Trophoblast cell (in vitro differentiated cells and primary cell): ENCODE measurements around the gene NCK2.

Source experiments
- DNase-seq, 2 donors: peaks; one replicate each; pipeline ENCODE4 v3.0.0-alpha.2; 2016
- H2AFZ ChIP-seq: 2 replicates; pipeline ENCODE4 v1.6.1; 2013; ENCODE audit warnings: low read length, moderate library complexity, mild to moderate bottlenecking; ENCODE audit not compliant: insufficient read depth, poor library complexity
- H2AK5ac ChIP-seq: 2 replicates; pipeline ENCODE4 v1.6.1; 2013; ENCODE audit warnings: mild to moderate bottlenecking, low read length
- H2BK120ac ChIP-seq: 2 replicates; pipeline ENCODE4 v1.6.1; 2013; ENCODE audit warnings: low read length, mild to moderate bottlenecking, moderate library complexity; ENCODE audit not compliant: insufficient read depth, poor library complexity
- H2BK12ac ChIP-seq: 2 replicates; pipeline ENCODE4 v1.6.1; 2013; ENCODE audit warnings: mild to moderate bottlenecking, low read length, moderate library complexity
- H2BK5ac ChIP-seq: 2 replicates; pipeline ENCODE4 v1.6.1; 2013; ENCODE audit warnings: low read length, low read depth, moderate library complexity, mild to moderate bottlenecking; ENCODE audit not compliant: poor library complexity
- H3K14ac ChIP-seq: 2 replicates; pipeline ENCODE4 v1.6.1; 2013; ENCODE audit warnings: mild to moderate bottlenecking, low read length
- H3K18ac ChIP-seq: 2 replicates; pipeline ENCODE4 v1.6.1; 2013; ENCODE audit warnings: mild to moderate bottlenecking, low read length
- H3K23ac ChIP-seq: 2 replicates; pipeline ENCODE4 v1.6.1; 2013; ENCODE audit warnings: low read length
- H3K27ac ChIP-seq: 2 replicates; pipeline ENCODE4 v1.5.1; 2013; ENCODE audit warnings: low read depth, mild to moderate bottlenecking, inconsistent platforms, low read length, moderate library complexity
- H3K27me3 ChIP-seq: 2 replicates; pipeline ENCODE4 v1.6.1; 2013; ENCODE audit warnings: inconsistent platforms, mild to moderate bottlenecking, low read length, moderate library complexity; ENCODE audit not compliant: insufficient read depth
- H3K36me3 ChIP-seq, 2 experiments: 1 replicate in 1 of 2; 2 replicates in 1 of 2; pipeline ENCODE4 v1.6.1; 2013; ENCODE audit warnings: low read length in 2 of 2, mild to moderate bottlenecking in 2 of 2, moderate library complexity in 1 of 2; ENCODE audit not compliant: insufficient read depth in 2 of 2, control insufficient read depth in 1 of 2
- H3K4ac ChIP-seq: 2 replicates; pipeline ENCODE4 v1.6.1; 2013; ENCODE audit warnings: low read depth, mild to moderate bottlenecking, low read length, moderate library complexity
- H3K4me1 ChIP-seq, 2 experiments: 1 replicate in 1 of 2; 2 replicates in 1 of 2; pipeline ENCODE4 v1.6.1; 2013; ENCODE audit warnings: low read length in 2 of 2, mild to moderate bottlenecking in 2 of 2, moderate library complexity in 1 of 2; ENCODE audit not compliant: insufficient read depth in 2 of 2, control insufficient read depth in 1 of 2
- H3K4me2 ChIP-seq: 2 replicates; pipeline ENCODE4 v1.6.1; 2013; ENCODE audit warnings: inconsistent platforms, mild to moderate bottlenecking, low read length, moderate library complexity
- H3K4me3 ChIP-seq: 2 replicates; pipeline ENCODE4 v1.5.1; 2013; ENCODE audit warnings: mild to moderate bottlenecking, low read depth, low read length, inconsistent platforms
- H3K79me1 ChIP-seq: one replicate; pipeline ENCODE4 v1.6.1; 2013; ENCODE audit warnings: low read length
- H3K79me2 ChIP-seq: 2 replicates; pipeline ENCODE4 v1.6.1; 2013; ENCODE audit warnings: low read length, mild to moderate bottlenecking; ENCODE audit not compliant: control insufficient read depth, insufficient read depth, poor library complexity
- H3K9ac ChIP-seq: 2 replicates; pipeline ENCODE4 v1.6.1; 2013; ENCODE audit warnings: mild to moderate bottlenecking, low read length
- H3K9me3 ChIP-seq: 2 replicates; pipeline ENCODE4 v1.6.1; 2013; ENCODE audit warnings: low read depth, mild to moderate bottlenecking, control low read depth, inconsistent platforms, low read length; ENCODE audit not compliant: insufficient read depth
- H4K12ac ChIP-seq: 2 replicates; pipeline ENCODE4 v1.6.1; 2013; ENCODE audit warnings: low read depth, mild to moderate bottlenecking, low read length, moderate library complexity
- H4K8ac ChIP-seq: 2 replicates; pipeline ENCODE4 v1.6.1; 2013; ENCODE audit warnings: low read depth, mild to moderate bottlenecking, low read length, moderate library complexity
- H4K91ac ChIP-seq: one replicate; pipeline ENCODE4 v1.6.1; 2013; ENCODE audit warnings: low read depth, mild to moderate bottlenecking, low read length, moderate library complexity
- WGBS: extraction: QIAGEN DNeasy Blood & Tissue Kit; methylation state at CpG from one replicate; pipeline ENCODE4 v1.1.7; 2013; ENCODE audit warnings: missing lambda C conversion rate; ENCODE audit not compliant: insufficient read length, insufficient coverage; ENCODE audit errors: extremely low coverage; 5-methylcytosine and 5-hydroxymethylcytosine counted together

NCK2 gene

GRCh38 chr2:105881286-105882136 lies 136.8 kb downstream of the NCK2 start:
- H3K27me3 ChIP-seq = no peaks in the 10 kb centered on the region
- no peak for DNase-seq
- H2BK120ac ChIP-seq = no peak overlapping the region
- no peak overlapping the region for H2AFZ ChIP-seq
- peaks cover 8 to 10% of the 10 kb centered on the region in 2 experiments for H3K36me3 ChIP-seq
- no peak overlapping the region for H2BK5ac ChIP-seq
- H4K91ac ChIP-seq = no peak overlapping the region
- peak overlapping the region; percentile 28 for H3K18ac ChIP-seq
- H3K14ac ChIP-seq = no peak overlapping the region
- H3K27ac ChIP-seq = no peak overlapping the region
- H3K9me3 ChIP-seq = peaks cover 7% of the 10 kb centered on the region
- no peak overlapping the region for H2BK12ac ChIP-seq
- no peak overlapping the region for H4K12ac ChIP-seq
- no peak overlapping the region for H3K23ac ChIP-seq
- no peak overlapping the region for H4K8ac ChIP-seq
- no peak overlapping the region for H3K4me2 ChIP-seq
- H3K79me2 ChIP-seq = no peaks in the 10 kb centered on the region
- no peaks in the 10 kb centered on the region for H3K79me1 ChIP-seq
- WGBS = no CpG with 5 or more reads among the region's 79 CpGs
- H3K4ac ChIP-seq = no peak overlapping the region
- H3K9ac ChIP-seq = no peak overlapping the region
- H3K4me3 ChIP-seq = peak overlapping the region; percentile 2
- H3K4me1 ChIP-seq = peaks cover 2 to 8% of the 10 kb centered on the region in 2 experiments
- H2AK5ac ChIP-seq = no peak overlapping the region

GRCh38 chr2:105882341-105882740 lies 137.6 kb downstream of the NCK2 start:
- no peaks in the 10 kb centered on the region for H3K79me2 ChIP-seq
- no peak overlapping the region for H2BK12ac ChIP-seq
- no peak for DNase-seq

GRCh38 chr2:105882920-105883435 lies 138.3 kb downstream of the NCK2 start:
- H3K27ac ChIP-seq = no peak overlapping the region
- DNase-seq = no peak
- no peak overlapping the region for H3K4me3 ChIP-seq
- H3K4me1 ChIP-seq = peaks cover 2 to 9% of the 10 kb centered on the region in 2 experiments
- H3K14ac ChIP-seq = no peak overlapping the region
- H4K91ac ChIP-seq = no peak overlapping the region
- H3K79me2 ChIP-seq = no peaks in the 10 kb centered on the region
- peaks cover 5% of the 10 kb centered on the region for H3K9me3 ChIP-seq
- no peak overlapping the region for H3K23ac ChIP-seq
- H2AK5ac ChIP-seq = no peak overlapping the region
- H3K36me3 ChIP-seq = peaks cover 8 to 10% of the 10 kb centered on the region in 2 experiments
- WGBS = no CpG with 5 or more reads among the region's 10 CpGs
- H3K9ac ChIP-seq = no peak overlapping the region
- no peak overlapping the region for H2BK120ac ChIP-seq
- no peak overlapping the region for H3K4me2 ChIP-seq
- no peak overlapping the region for H4K8ac ChIP-seq
- no peak overlapping the region for H4K12ac ChIP-seq
- H2AFZ ChIP-seq = no peak overlapping the region
- no peak overlapping the region for H2BK5ac ChIP-seq
- no peaks in the 10 kb centered on the region for H3K79me1 ChIP-seq
- no peak overlapping the region for H3K18ac ChIP-seq
- H2BK12ac ChIP-seq = no peak overlapping the region
- no peaks in the 10 kb centered on the region for H3K27me3 ChIP-seq
- no peak overlapping the region for H3K4ac ChIP-seq

More at GRCh38 chr2:105882341-105882740, 137.6 kb downstream of the NCK2 start:
- H3K36me3 ChIP-seq = peaks cover 8 to 10% of the 10 kb centered on the region in 2 experiments
- no peak overlapping the region for H3K14ac ChIP-seq
- no peak overlapping the region for H3K27ac ChIP-seq
- H3K4me3 ChIP-seq = no peak overlapping the region
- WGBS = no CpG with 5 or more reads among the region's 10 CpGs
- H3K18ac ChIP-seq = no peak overlapping the region
- no peak overlapping the region for H3K23ac ChIP-seq
- H3K4me2 ChIP-seq = no peak overlapping the region
- H3K4me1 ChIP-seq = peaks cover 2 to 9% of the 10 kb centered on the region in 2 experiments
- no peaks in the 10 kb centered on the region for H3K27me3 ChIP-seq
- no peak overlapping the region for H2BK120ac ChIP-seq
- H2AK5ac ChIP-seq = no peak overlapping the region
- H4K91ac ChIP-seq = no peak overlapping the region
- no peak overlapping the region for H2AFZ ChIP-seq
- H3K9me3 ChIP-seq = peaks cover 5% of the 10 kb centered on the region
- no peak overlapping the region for H4K12ac ChIP-seq
- H2BK5ac ChIP-seq = no peak overlapping the region
- H3K79me1 ChIP-seq = no peaks in the 10 kb centered on the region
- no peak overlapping the region for H3K4ac ChIP-seq
- H4K8ac ChIP-seq = no peak overlapping the region
- H3K9ac ChIP-seq = no peak overlapping the region

GRCh38 chr2:105883911-105884694 lies 139.4 kb downstream of the NCK2 start:
- H3K4me3 ChIP-seq = no peak overlapping the region
- no peak overlapping the region for H3K18ac ChIP-seq
- WGBS = no CpG with 5 or more reads among the region's 11 CpGs
- H3K79me2 ChIP-seq = no peaks in the 10 kb centered on the region
- DNase-seq = no peak
- peaks cover 2 to 9% of the 10 kb centered on the region in 2 experiments for H3K4me1 ChIP-seq
- H3K27ac ChIP-seq = no peak overlapping the region
- H2BK120ac ChIP-seq = no peak overlapping the region
- no peak overlapping the region for H4K12ac ChIP-seq
- H2AFZ ChIP-seq = no peak overlapping the region
- H2BK5ac ChIP-seq = no peak overlapping the region
- H3K27me3 ChIP-seq = no peaks in the 10 kb centered on the region
- H3K79me1 ChIP-seq = no peaks in the 10 kb centered on the region
- H2AK5ac ChIP-seq = no peak overlapping the region
- no peak overlapping the region for H4K91ac ChIP-seq
- no peak overlapping the region for H3K23ac ChIP-seq
- H3K9ac ChIP-seq = peak overlapping the region; percentile 5
- H2BK12ac ChIP-seq = no peak overlapping the region
- no peak overlapping the region for H3K14ac ChIP-seq
- no peak overlapping the region for H4K8ac ChIP-seq
- H3K36me3 ChIP-seq = peaks cover 11 to 15% of the 10 kb centered on the region in 2 experiments
- H3K4me2 ChIP-seq = no peak overlapping the region
- H3K9me3 ChIP-seq = peaks cover 5% of the 10 kb centered on the region
- no peak overlapping the region for H3K4ac ChIP-seq
